Suprapubic skin (tissue), 3 donors: ENCODE data around the gene ACTL10.

Experiments
- EP300 ChIP-seq: sonication (generic); formaldehyde crosslinking; IDR thresholded peaks from one replicate; pipeline ENCODE4 v1.6.1; 2017; ENCODE audit warnings: antibody characterized with exemption
- POLR2A ChIP-seq, 2 donors: fragments of 450-650 bp; IDR thresholded peaks; one replicate each; pipeline ENCODE4 v1.6.1; 2017; ENCODE audit warnings: antibody characterized with exemption in 2 of 2, mild to moderate bottlenecking in 2 of 2, moderate library complexity in 2 of 2
- TF ChIP-seq, protein P1 (sequence below), 2 donors: fragments of 200-600 bp in 1 of 2; fragments of 450-650 bp in 1 of 2; sonication (generic) in 1 of 2; IDR thresholded peaks; one replicate each; pipeline ENCODE4 v1.5.1; 2016 to 2019; ENCODE audit warnings: antibody characterized with exemption in 2 of 2, mild to moderate bottlenecking in 1 of 2, moderate library complexity in 1 of 2

DNA sequence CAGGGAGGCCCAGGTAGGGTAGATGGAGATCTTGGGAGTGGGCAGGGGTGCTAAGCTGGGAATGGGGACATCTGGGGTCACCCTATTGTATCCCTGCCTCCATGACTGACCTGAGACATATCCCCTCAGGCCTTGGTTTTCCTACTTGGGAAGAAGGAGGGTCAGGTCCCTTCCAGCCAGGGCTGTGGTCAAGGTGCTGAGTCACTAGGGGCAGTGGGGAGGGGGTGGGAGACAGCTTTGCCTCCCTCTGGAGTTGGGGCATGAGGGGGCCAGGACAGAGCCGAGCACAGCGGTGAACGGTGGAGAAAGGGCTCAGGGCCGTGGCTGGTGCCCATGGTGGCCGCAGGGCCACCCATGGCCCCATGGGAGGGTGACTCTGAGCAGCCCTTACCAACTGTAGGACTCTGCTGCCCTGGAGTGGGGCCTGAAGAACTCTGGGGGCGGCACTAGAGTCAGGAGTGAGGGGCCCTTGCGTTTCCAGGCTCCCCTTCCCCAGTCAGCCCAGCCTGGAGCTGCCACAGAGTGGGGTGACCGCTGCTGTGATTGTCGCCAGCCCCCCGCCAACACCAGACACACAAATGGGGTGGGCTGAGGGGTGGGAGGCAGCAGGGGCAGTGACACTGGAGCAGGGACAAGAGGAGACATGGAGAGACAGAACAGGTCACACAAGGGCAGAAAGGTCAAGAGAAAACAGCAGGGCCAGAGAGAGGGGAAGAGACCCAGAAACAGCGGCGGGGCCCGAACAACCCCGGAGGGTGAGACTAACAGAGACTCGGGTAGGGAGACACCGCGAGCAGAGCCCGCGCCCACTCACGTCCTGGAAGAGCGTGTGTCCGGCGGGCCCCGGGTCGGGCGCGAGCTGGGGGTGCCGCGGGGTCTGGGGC, 6.9 kb downstream of the ACTL10 start:
- TF ChIP-seq, protein P1, sequence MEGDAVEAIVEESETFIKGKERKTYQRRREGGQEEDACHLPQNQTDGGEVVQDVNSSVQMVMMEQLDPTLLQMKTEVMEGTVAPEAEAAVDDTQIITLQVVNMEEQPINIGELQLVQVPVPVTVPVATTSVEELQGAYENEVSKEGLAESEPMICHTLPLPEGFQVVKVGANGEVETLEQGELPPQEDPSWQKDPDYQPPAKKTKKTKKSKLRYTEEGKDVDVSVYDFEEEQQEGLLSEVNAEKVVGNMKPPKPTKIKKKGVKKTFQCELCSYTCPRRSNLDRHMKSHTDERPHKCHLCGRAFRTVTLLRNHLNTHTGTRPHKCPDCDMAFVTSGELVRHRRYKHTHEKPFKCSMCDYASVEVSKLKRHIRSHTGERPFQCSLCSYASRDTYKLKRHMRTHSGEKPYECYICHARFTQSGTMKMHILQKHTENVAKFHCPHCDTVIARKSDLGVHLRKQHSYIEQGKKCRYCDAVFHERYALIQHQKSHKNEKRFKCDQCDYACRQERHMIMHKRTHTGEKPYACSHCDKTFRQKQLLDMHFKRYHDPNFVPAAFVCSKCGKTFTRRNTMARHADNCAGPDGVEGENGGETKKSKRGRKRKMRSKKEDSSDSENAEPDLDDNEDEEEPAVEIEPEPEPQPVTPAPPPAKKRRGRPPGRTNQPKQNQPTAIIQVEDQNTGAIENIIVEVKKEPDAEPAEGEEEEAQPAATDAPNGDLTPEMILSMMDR (IDR thresholded peaks at IDR 0.05) = no peak
- no peak for TF ChIP-seq POLR2A (IDR thresholded peaks at IDR 0.05)
- TF ChIP-seq EP300 = no peak
